ENCODE data around the gene KIF3A.

Gene KIF3A

GRCh38 chr5:132684922-132685720 lies 52.2 kb downstream of the KIF3A start:
- DNase-seq (ENCODE audit: insufficient read length, low spot score) (no peak), FAIRE-seq (peak; percentile 86)

GRCh38 chr5:132684491-132684890 lies 52.9 kb downstream of the KIF3A start:
- no peak for DNase-seq (ENCODE audit: insufficient read length, low spot score)
- no peak for TF ChIP-seq PAX5 (IDR thresholded peaks at IDR 0.05; ENCODE audit: insufficient read depth, low read length, severe bottlenecking)
- no peak for FAIRE-seq

More at GRCh38 chr5:132684922-132685720, 52.2 kb downstream of the KIF3A start:
- TF ChIP-seq PAX5 (IDR thresholded peaks at IDR 0.05; ENCODE audit: insufficient read depth, low read length, severe bottlenecking) (no peak), POLR2A (IDR thresholded peaks at IDR 0.05; ENCODE audit: low read depth, low read length) (no peak), TAF1 (IDR thresholded peaks at IDR 0.05; ENCODE audit: low read depth, low read length) (no peak), POLR2AphosphoS5 (IDR thresholded peaks at IDR 0.05; ENCODE audit: low read depth, low read length) (no peak), POU2F2 (IDR thresholded peaks at IDR 0.05; ENCODE audit: low read depth, low read length) (no peak), SPI1 (IDR thresholded peaks at IDR 0.05; ENCODE audit: low read depth, low read length) (no peak)

GRCh38 chr5:132681983-132682382 lies 55.4 kb downstream of the KIF3A start:
- TF ChIP-seq POLR2AphosphoS5 (IDR thresholded peaks at IDR 0.05; ENCODE audit: low read depth, low read length) (no peak), TAF1 (IDR thresholded peaks at IDR 0.05; ENCODE audit: low read depth, low read length) (no peak), PAX5 (IDR thresholded peaks at IDR 0.05; ENCODE audit: insufficient read depth, low read length, severe bottlenecking) (no peak), POU2F2 (IDR thresholded peaks at IDR 0.05; ENCODE audit: low read depth, low read length) (no peak), SPI1 (IDR thresholded peaks at IDR 0.05; ENCODE audit: low read depth, low read length) (no peak)
- FAIRE-seq, result peak; percentile 81
- DNase-seq (ENCODE audit: insufficient read length, low spot score), result no peak

- no peak for TF ChIP-seq PAX5 (IDR thresholded peaks at IDR 0.05; ENCODE audit: insufficient read depth, low read length, severe bottlenecking)
- DNase-seq (ENCODE audit: insufficient read length, low spot score), result no peak
- no peak for FAIRE-seq
These were observed 55.9 kb downstream of the KIF3A start for GRCh38 chr5:132681476-132681831.

GRCh38 chr5:132680780-132681475 lies 56.4 kb downstream of the KIF3A start:
- FAIRE-seq (peak; percentile 33), DNase-seq (ENCODE audit: insufficient read length, low spot score) (no peak)
- TF ChIP-seq POU2F2 (IDR thresholded peaks at IDR 0.05; ENCODE audit: low read depth, low read length) (no peak), SPI1 (IDR thresholded peaks at IDR 0.05; ENCODE audit: low read depth, low read length) (no peak), PAX5 (IDR thresholded peaks at IDR 0.05; ENCODE audit: insufficient read depth, low read length, severe bottlenecking) (no peak), TAF1 (IDR thresholded peaks at IDR 0.05; ENCODE audit: low read depth, low read length) (no peak), POLR2AphosphoS5 (IDR thresholded peaks at IDR 0.05; ENCODE audit: low read depth, low read length) (no peak), POLR2A (IDR thresholded peaks at IDR 0.05; ENCODE audit: low read depth, low read length) (no peak)

GRCh38 chr5:132679717-132680380 lies 57.5 kb downstream of the KIF3A start:
- no peak for FAIRE-seq
- no peak for TF ChIP-seq TAF1 (IDR thresholded peaks at IDR 0.05; ENCODE audit: low read depth, low read length)
- TF ChIP-seq SPI1 (IDR thresholded peaks at IDR 0.05; ENCODE audit: low read depth, low read length), result no peak
- TF ChIP-seq PAX5 (IDR thresholded peaks at IDR 0.05; ENCODE audit: insufficient read depth, low read length, severe bottlenecking), result no peak
- TF ChIP-seq POLR2AphosphoS5 (IDR thresholded peaks at IDR 0.05; ENCODE audit: low read depth, low read length), result no peak
- TF ChIP-seq POU2F2 (IDR thresholded peaks at IDR 0.05; ENCODE audit: low read depth, low read length), result no peak
- no peak for TF ChIP-seq POLR2A (IDR thresholded peaks at IDR 0.05; ENCODE audit: low read depth, low read length)
- no peak for DNase-seq (ENCODE audit: insufficient read length, low spot score)

- FAIRE-seq (no peak), DNase-seq (ENCODE audit: insufficient read length, low spot score) (no peak)
- TF ChIP-seq SPI1 (IDR thresholded peaks at IDR 0.05; ENCODE audit: low read depth, low read length), result no peak
- no peak for TF ChIP-seq POLR2A (IDR thresholded peaks at IDR 0.05; ENCODE audit: low read depth, low read length)
These were observed 58.2 kb downstream of the KIF3A start for GRCh38 chr5:132679166-132679565.

GRCh38 chr5:132678735-132679134 lies 58.6 kb downstream of the KIF3A start:
- no peak for TF ChIP-seq PAX5 (IDR thresholded peaks at IDR 0.05; ENCODE audit: insufficient read depth, low read length, severe bottlenecking)
- TF ChIP-seq POLR2AphosphoS5 (IDR thresholded peaks at IDR 0.05; ENCODE audit: low read depth, low read length), result no peak
- TF ChIP-seq TAF1 (IDR thresholded peaks at IDR 0.05; ENCODE audit: low read depth, low read length), result no peak
- TF ChIP-seq POU2F2 (IDR thresholded peaks at IDR 0.05; ENCODE audit: low read depth, low read length), result no peak
- no peak for TF ChIP-seq SPI1 (IDR thresholded peaks at IDR 0.05; ENCODE audit: low read depth, low read length)
- TF ChIP-seq POLR2A (IDR thresholded peaks at IDR 0.05; ENCODE audit: low read depth, low read length), result no peak
- no peak for DNase-seq (ENCODE audit: insufficient read length, low spot score)
- no peak for FAIRE-seq

GRCh38 chr5:132677682-132678400 lies 59.5 kb downstream of the KIF3A start:
- FAIRE-seq (no peak), DNase-seq (ENCODE audit: insufficient read length, low spot score) (no peak)
- TF ChIP-seq POLR2AphosphoS5 (IDR thresholded peaks at IDR 0.05; ENCODE audit: low read depth, low read length) (no peak), TAF1 (IDR thresholded peaks at IDR 0.05; ENCODE audit: low read depth, low read length) (no peak), PAX5 (IDR thresholded peaks at IDR 0.05; ENCODE audit: insufficient read depth, low read length, severe bottlenecking) (no peak), POLR2A (IDR thresholded peaks at IDR 0.05; ENCODE audit: low read depth, low read length) (no peak), SPI1 (IDR thresholded peaks at IDR 0.05; ENCODE audit: low read depth, low read length) (no peak), POU2F2 (IDR thresholded peaks at IDR 0.05; ENCODE audit: low read depth, low read length) (no peak)
